HEK293 (cell line): ENCODE measurements around the gene KCTD18.
A peak's percentile ranks its signal among the peaks of the same experiment; 100 is the strongest.

Experiments
- CTCF ChIA-PET: fragments of 350-600 bp; formaldehyde crosslinking; extraction: SDS; loops from one replicate; lab custom pipeline; 2021; ENCODE audit warnings: antibody characterized with exemption; lab: Yijun Ruan, JAX
- POLR2A ChIA-PET: fragments of 300-600 bp; formaldehyde crosslinking; extraction: SDS; loops from one replicate; lab custom pipeline; 2020; ENCODE audit warnings: antibody characterized with exemption, inconsistent platforms; lab: Yijun Ruan, JAX
- H3K27ac ChIP-seq: fragments of 200-500 bp; sonication (Bioruptor generic); 2 replicates; pipeline ENCODE4 v1.5.1; 2014; ENCODE audit warnings: low read depth, low read length, control low read depth, inconsistent platforms; ENCODE audit errors: extremely low read depth
- H3K36me3 ChIP-seq, 2 experiments: fragments of 200-500 bp in 1 of 2; sonication (Bioruptor generic) in 1 of 2; 1 replicate in 1 of 2; 2 replicates in 1 of 2; pipeline ENCODE4 v1.5.1; 2014 to 2017; ENCODE audit warnings: inconsistent platforms in 2 of 2, low read length in 2 of 2; ENCODE audit not compliant: control insufficient read depth in 2 of 2, insufficient read depth in 1 of 2
- H3K4me1 ChIP-seq: fragments of 200-500 bp; sonication (Bioruptor generic); 2 replicates; pipeline ENCODE4 v1.5.1; 2014; ENCODE audit warnings: mild to moderate bottlenecking, low read length, inconsistent platforms; ENCODE audit not compliant: control insufficient read depth, insufficient read depth
- H3K4me3 ChIP-seq: 2 replicates; pipeline ENCODE4 v1.5.1; 2011; ENCODE audit warnings: low read depth, mild to moderate bottlenecking, control low read depth, low read length, moderate library complexity
- H3K9me3 ChIP-seq: fragments of 200-500 bp; sonication (Bioruptor generic); 2 replicates; pipeline ENCODE4 v1.5.1; 2014; ENCODE audit warnings: low read depth, low read length, inconsistent platforms; ENCODE audit not compliant: control insufficient read depth, insufficient read depth
- IKZF3 ChIP-seq: fragments of 450-650 bp; IDR thresholded peaks from 2 replicates; pipeline ENCODE4 v1.5.0; 2018; ENCODE audit warnings: missing biosample characterization, mild to moderate bottlenecking, missing genetic modification characterization, moderate library complexity
- MZF1 ChIP-seq: fragments of 450-650 bp; formaldehyde crosslinking; IDR thresholded peaks from 2 replicates; pipeline ENCODE4 v1.5.1; 2017; ENCODE audit warnings: missing biosample characterization, missing genetic modification characterization, borderline replicate concordance
- ZNF138 ChIP-seq: fragments of 450-650 bp; formaldehyde crosslinking; IDR thresholded peaks from 2 replicates; pipeline ENCODE4 v1.5.1; 2016; ENCODE audit warnings: missing biosample characterization, missing genetic modification characterization, borderline replicate concordance
- ZNF266 ChIP-seq: fragments of 450-650 bp; formaldehyde crosslinking; IDR thresholded peaks from 2 replicates; pipeline ENCODE4 v1.5.1; 2016; ENCODE audit warnings: missing biosample characterization, missing genetic modification characterization, low read depth
- ZNF302 ChIP-seq: fragments of 450-650 bp; formaldehyde crosslinking; IDR thresholded peaks from 2 replicates; pipeline ENCODE4 v1.5.1; 2016; ENCODE audit warnings: missing biosample characterization, missing genetic modification characterization, low read depth
- ZNF311 ChIP-seq: fragments of 450-650 bp; formaldehyde crosslinking; IDR thresholded peaks from 2 replicates; pipeline ENCODE4 v1.5.1; 2017; ENCODE audit warnings: missing biosample characterization, missing genetic modification characterization, borderline replicate concordance
- ZNF366 ChIP-seq: fragments of 450-650 bp; formaldehyde crosslinking; conservative IDR thresholded peaks from 2 replicates; pipeline ENCODE4 v1.5.1; 2016; ENCODE audit warnings: missing biosample characterization, missing genetic modification characterization
- ZNF548 ChIP-seq: fragments of 450-650 bp; formaldehyde crosslinking; IDR thresholded peaks from 2 replicates; pipeline ENCODE4 v1.5.1; 2016; ENCODE audit warnings: missing biosample characterization, missing genetic modification characterization
- ZNF654 ChIP-seq: fragments of 450-650 bp; formaldehyde crosslinking; IDR thresholded peaks from 2 replicates; pipeline ENCODE4 v1.5.1; 2016; ENCODE audit warnings: low read depth, missing biosample characterization, missing genetic modification characterization
- ZNF677 ChIP-seq: fragments of 450-650 bp; IDR thresholded peaks from 2 replicates; pipeline ENCODE4 v1.5.0; 2018; ENCODE audit warnings: missing biosample characterization, mild to moderate bottlenecking, missing genetic modification characterization, moderate library complexity
- ZNF768 ChIP-seq: fragments of 450-650 bp; formaldehyde crosslinking; IDR thresholded peaks from 2 replicates; pipeline ENCODE4 v1.5.1; 2018; ENCODE audit warnings: missing biosample characterization, mild to moderate bottlenecking, missing genetic modification characterization
- TF ChIP-seq, protein P1 (sequence below): fragments of 450-650 bp; formaldehyde crosslinking; IDR thresholded peaks from 2 replicates; pipeline ENCODE4 v1.5.1; 2016; ENCODE audit warnings: missing biosample characterization, missing genetic modification characterization
- TF ChIP-seq, protein P2 (sequence below): fragments of 450-650 bp; formaldehyde crosslinking; IDR thresholded peaks from 2 replicates; pipeline ENCODE4 v1.5.1; 2016; ENCODE audit warnings: missing biosample characterization, missing genetic modification characterization
- TF ChIP-seq, protein P3 (sequence below): fragments of 450-650 bp; formaldehyde crosslinking; IDR thresholded peaks from 2 replicates; pipeline ENCODE4 v1.5.1; 2016; ENCODE audit warnings: missing biosample characterization, missing genetic modification characterization
- TF ChIP-seq, protein P4 (sequence below): fragments of 450-650 bp; formaldehyde crosslinking; IDR thresholded peaks from 2 replicates; pipeline ENCODE4 v1.5.1; 2016; ENCODE audit warnings: missing biosample characterization, missing genetic modification characterization

Gene KCTD18

DNA sequence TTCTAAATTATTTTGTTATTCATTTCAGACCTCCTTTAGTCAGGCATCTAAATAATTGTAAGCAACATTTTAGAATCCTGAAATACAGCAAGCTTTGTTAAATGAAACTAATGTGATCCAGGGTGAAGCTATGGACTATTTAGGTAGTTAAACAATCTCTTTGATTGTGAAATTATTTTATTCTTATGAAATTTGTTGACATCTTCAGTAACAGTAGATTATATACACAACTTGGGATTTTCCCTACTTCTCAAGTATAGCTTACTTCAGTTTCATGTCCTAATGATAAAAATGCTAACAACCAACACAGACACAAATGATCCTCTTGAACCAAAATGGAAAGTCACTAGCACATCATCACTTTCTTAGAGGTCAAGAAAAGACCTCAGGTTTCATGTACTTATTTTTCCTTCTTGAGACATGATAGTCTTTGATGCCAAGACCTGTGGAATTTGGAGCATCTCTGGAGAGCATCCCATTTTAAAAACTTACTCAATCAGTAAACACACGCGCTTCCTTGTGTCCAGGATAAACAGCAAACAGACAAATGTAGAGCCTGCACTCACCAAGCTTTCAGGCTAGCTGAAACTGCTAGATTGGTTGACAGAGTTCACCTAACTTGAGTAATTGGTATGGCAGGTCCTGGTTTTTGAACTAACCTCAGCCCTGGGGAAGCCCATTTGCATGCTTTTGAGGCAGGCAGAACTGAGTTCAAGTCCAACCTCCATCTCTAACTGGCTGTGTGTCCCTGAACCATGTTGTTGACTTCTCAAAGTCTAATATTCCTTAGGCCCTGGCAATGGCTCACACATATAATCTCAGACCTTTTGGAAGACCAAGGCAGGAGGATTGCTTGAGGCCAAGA lies 47.8 kb downstream of the KCTD18 start (continued):
- TF ChIP-seq, protein P1, sequence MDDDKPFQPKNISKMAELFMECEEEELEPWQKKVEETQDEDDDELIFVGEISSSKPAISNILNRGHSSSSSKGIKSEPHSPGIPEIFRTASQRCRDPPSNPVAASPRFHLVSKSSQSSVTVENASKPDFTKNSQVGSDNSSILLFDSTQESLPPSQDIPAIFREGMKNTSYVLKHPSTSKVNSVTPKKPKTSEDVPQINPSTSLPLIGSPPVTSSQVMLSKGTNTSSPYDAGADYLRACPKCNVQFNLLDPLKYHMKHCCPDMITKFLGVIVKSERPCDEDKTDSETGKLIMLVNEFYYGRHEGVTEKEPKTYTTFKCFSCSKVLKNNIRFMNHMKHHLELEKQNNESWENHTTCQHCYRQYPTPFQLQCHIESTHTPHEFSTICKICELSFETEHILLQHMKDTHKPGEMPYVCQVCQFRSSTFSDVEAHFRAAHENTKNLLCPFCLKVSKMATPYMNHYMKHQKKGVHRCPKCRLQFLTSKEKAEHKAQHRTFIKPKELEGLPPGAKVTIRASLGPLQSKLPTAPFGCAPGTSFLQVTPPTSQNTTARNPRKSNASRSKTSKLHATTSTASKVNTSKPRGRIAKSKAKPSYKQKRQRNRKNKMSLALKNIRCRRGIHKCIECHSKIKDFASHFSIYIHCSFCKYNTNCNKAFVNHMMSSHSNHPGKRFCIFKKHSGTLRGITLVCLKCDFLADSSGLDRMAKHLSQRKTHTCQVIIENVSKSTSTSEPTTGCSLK (tag by site-specific recombination), result no peak
- TF ChIP-seq IKZF3 (tag by site-specific recombination), result no peak
- TF ChIP-seq, protein P2, sequence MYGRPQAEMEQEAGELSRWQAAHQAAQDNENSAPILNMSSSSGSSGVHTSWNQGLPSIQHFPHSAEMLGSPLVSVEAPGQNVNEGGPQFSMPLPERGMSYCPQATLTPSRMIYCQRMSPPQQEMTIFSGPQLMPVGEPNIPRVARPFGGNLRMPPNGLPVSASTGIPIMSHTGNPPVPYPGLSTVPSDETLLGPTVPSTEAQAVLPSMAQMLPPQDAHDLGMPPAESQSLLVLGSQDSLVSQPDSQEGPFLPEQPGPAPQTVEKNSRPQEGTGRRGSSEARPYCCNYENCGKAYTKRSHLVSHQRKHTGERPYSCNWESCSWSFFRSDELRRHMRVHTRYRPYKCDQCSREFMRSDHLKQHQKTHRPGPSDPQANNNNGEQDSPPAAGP (tag by site-specific recombination), result no peak
- TF ChIP-seq ZNF266 (tag by site-specific recombination), result no peak

DNA sequence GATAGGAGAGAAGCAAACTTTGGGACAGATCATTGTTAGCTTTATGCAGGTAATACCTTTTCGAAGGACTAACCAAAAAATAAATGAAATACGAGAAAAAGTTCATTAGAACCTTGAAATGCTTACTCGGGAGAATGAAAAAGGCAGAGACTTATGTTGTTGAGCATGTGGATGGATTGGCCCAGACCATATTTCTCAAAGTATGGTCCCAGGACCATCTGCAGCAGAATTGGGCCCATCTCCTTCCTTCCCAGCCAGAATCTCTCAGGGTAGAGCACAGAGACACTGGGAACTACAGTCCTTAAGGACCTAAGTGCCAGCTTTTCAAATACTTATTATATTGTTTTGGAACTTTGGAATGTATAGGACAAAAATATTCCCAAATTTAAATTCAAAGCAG lies 50.8 kb downstream of the KCTD18 start:
- H3K36me3 ChIP-seq, result peaks cover 3 to 9% of the 10 kb centered on the region in 2 experiments; a peak in 2 of 3 replicates
- no peak overlapping the region for H3K27ac ChIP-seq
- POLR2A ChIA-PET, result no interaction called here
- CTCF ChIA-PET, result interaction anchor here (0.5 to 0.7 kb wide), 2 partner anchors 148 to 501 kb away, joined by 4 read pairs; no protein-coding TSS in a partner anchor
- H3K9me3 ChIP-seq, result no peaks in the 10 kb centered on the region
- H3K4me1 ChIP-seq, result no peaks in the 10 kb centered on the region
- TF ChIP-seq ZNF311 (tag by site-specific recombination), result no peak
- TF ChIP-seq ZNF548 (tag by site-specific recombination), result no peak
- TF ChIP-seq ZNF302 (tag by site-specific recombination), result no peak
- no peak for TF ChIP-seq MZF1
- TF ChIP-seq, protein P3, sequence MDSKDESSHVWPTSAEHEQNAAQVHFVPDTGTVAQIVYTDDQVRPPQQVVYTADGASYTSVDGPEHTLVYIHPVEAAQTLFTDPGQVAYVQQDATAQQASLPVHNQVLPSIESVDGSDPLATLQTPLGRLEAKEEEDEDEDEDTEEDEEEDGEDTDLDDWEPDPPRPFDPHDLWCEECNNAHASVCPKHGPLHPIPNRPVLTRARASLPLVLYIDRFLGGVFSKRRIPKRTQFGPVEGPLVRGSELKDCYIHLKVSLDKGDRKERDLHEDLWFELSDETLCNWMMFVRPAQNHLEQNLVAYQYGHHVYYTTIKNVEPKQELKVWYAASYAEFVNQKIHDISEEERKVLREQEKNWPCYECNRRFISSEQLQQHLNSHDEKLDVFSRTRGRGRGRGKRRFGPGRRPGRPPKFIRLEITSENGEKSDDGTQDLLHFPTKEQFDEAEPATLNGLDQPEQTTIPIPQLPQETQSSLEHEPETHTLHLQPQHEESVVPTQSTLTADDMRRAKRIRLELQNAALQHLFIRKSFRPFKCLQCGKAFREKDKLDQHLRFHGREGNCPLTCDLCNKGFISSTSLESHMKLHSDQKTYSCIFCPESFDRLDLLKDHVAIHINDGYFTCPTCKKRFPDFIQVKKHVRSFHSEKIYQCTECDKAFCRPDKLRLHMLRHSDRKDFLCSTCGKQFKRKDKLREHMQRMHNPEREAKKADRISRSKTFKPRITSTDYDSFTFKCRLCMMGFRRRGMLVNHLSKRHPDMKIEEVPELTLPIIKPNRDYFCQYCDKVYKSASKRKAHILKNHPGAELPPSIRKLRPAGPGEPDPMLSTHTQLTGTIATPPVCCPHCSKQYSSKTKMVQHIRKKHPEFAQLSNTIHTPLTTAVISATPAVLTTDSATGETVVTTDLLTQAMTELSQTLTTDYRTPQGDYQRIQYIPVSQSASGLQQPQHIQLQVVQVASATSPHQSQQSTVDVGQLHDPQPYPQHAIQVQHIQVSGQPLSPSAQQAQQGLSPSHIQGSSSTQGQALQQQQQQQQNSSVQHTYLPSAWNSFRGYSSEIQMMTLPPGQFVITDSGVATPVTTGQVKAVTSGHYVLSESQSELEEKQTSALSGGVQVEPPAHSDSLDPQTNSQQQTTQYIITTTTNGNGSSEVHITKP (tag by site-specific recombination), result peak; percentile 23; the same call in 1 of the 2 replicates
- TF ChIP-seq, all 188 proteins: peak for 1
- no peak overlapping the region for H3K4me3 ChIP-seq

DNA sequence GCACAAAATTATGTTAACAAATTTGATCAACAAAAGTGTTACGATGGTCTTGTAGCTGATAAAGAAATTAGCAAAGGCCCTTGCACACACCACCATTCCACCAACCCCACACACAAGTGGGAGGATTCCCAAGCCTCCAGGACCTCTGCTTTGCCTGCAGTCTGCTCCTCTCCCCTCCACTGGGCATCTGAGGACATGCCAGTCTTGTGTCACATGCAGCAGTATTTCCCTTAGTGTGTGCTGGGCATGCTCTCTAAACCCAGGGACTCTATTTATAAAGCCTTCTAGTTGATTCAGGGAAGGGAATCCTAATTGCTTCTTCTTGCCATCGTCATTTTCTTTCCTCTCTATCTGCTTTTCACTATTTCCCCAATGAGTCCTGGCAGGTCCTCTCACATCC lies 53.3 kb downstream of the KCTD18 start:
- peaks cover 0 to 3% of the 10 kb centered on the region in 2 experiments; a peak in 2 of 3 replicates for H3K36me3 ChIP-seq
- H3K4me1 ChIP-seq, result 0 out of 2 replicates have a peak, but pooled peaks cover 2% of the 10 kb centered on the region
- H3K4me3 ChIP-seq, result no peak overlapping the region
- H3K9me3 ChIP-seq, result no peaks in the 10 kb centered on the region
- CTCF ChIA-PET, result interaction anchor here (0.6 to 1.4 kb wide), 3 partner anchors 12 to 471 kb away, joined by 3 to 5 read pairs (median 3); no protein-coding TSS in a partner anchor
- TF ChIP-seq, protein P4, sequence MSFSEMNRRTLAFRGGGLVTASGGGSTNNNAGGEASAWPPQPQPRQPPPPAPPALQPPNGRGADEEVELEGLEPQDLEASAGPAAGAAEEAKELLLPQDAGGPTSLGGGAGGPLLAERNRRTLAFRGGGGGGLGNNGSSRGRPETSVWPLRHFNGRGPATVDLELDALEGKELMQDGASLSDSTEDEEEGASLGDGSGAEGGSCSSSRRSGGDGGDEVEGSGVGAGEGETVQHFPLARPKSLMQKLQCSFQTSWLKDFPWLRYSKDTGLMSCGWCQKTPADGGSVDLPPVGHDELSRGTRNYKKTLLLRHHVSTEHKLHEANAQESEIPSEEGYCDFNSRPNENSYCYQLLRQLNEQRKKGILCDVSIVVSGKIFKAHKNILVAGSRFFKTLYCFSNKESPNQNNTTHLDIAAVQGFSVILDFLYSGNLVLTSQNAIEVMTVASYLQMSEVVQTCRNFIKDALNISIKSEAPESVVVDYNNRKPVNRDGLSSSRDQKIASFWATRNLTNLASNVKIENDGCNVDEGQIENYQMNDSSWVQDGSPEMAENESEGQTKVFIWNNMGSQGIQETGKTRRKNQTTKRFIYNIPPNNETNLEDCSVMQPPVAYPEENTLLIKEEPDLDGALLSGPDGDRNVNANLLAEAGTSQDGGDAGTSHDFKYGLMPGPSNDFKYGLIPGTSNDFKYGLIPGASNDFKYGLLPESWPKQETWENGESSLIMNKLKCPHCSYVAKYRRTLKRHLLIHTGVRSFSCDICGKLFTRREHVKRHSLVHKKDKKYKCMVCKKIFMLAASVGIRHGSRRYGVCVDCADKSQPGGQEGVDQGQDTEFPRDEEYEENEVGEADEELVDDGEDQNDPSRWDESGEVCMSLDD, result no peak
- TF ChIP-seq ZNF677 (tag by site-specific recombination) (no peak), ZNF366 (no peak), ZNF138 (tag by site-specific recombination) (no peak), ZNF768 (tag by site-specific recombination) (no peak), ZNF654 (tag by site-specific recombination) (no peak)
- H3K27ac ChIP-seq, result no peak overlapping the region
- POLR2A ChIA-PET, result no interaction called here
